HEK293 (cell line): Measurements from ENCODE around the gene MBNL2.

Experiments used
- CTCF ChIA-PET: fragments of 350-600 bp; formaldehyde crosslinking; extraction: SDS; loops from one replicate; lab custom pipeline; 2021; ENCODE audit warnings: antibody characterized with exemption; lab: Yijun Ruan, JAX
- POLR2A ChIA-PET: fragments of 300-600 bp; formaldehyde crosslinking; extraction: SDS; loops from one replicate; lab custom pipeline; 2020; ENCODE audit warnings: antibody characterized with exemption, inconsistent platforms; lab: Yijun Ruan, JAX
- H3K27ac ChIP-seq: fragments of 200-500 bp; sonication (Bioruptor generic); 2 replicates; pipeline ENCODE4 v1.5.1; 2014; ENCODE audit warnings: low read depth, low read length, control low read depth, inconsistent platforms; ENCODE audit errors: extremely low read depth
- H3K36me3 ChIP-seq, 2 experiments: fragments of 200-500 bp in 1 of 2; sonication (Bioruptor generic) in 1 of 2; 1 replicate in 1 of 2; 2 replicates in 1 of 2; pipeline ENCODE4 v1.5.1; 2014 to 2017; ENCODE audit warnings: inconsistent platforms in 2 of 2, low read length in 2 of 2; ENCODE audit not compliant: control insufficient read depth in 2 of 2, insufficient read depth in 1 of 2
- H3K4me1 ChIP-seq: fragments of 200-500 bp; sonication (Bioruptor generic); 2 replicates; pipeline ENCODE4 v1.5.1; 2014; ENCODE audit warnings: mild to moderate bottlenecking, low read length, inconsistent platforms; ENCODE audit not compliant: control insufficient read depth, insufficient read depth
- H3K4me3 ChIP-seq: 2 replicates; pipeline ENCODE4 v1.5.1; 2011; ENCODE audit warnings: low read depth, mild to moderate bottlenecking, control low read depth, low read length, moderate library complexity
- H3K9me3 ChIP-seq: fragments of 200-500 bp; sonication (Bioruptor generic); 2 replicates; pipeline ENCODE4 v1.5.1; 2014; ENCODE audit warnings: low read depth, low read length, inconsistent platforms; ENCODE audit not compliant: control insufficient read depth, insufficient read depth
- GLI2 ChIP-seq: fragments of 450-650 bp; formaldehyde crosslinking; IDR thresholded peaks from 2 replicates; pipeline ENCODE4; 2017; ENCODE audit warnings: missing biosample characterization, missing genetic modification characterization, low read depth, borderline replicate concordance
- GLI4 ChIP-seq: fragments of 450-650 bp; formaldehyde crosslinking; IDR thresholded peaks from 2 replicates; pipeline ENCODE4 v1.5.1; 2016; ENCODE audit warnings: missing biosample characterization, missing genetic modification characterization
- HOXD13 ChIP-seq: sonication (generic); formaldehyde crosslinking; IDR thresholded peaks from 2 replicates; pipeline ENCODE4 v1.8.0; 2022; ENCODE audit warnings: missing genetic modification reagents, borderline replicate concordance
- IKZF3 ChIP-seq: fragments of 450-650 bp; IDR thresholded peaks from 2 replicates; pipeline ENCODE4 v1.5.0; 2018; ENCODE audit warnings: missing biosample characterization, mild to moderate bottlenecking, missing genetic modification characterization, moderate library complexity
- KLF17 ChIP-seq: fragments of 450-650 bp; formaldehyde crosslinking; IDR thresholded peaks from 2 replicates; pipeline ENCODE4 v1.5.1; 2016; ENCODE audit warnings: missing biosample characterization, missing genetic modification characterization
- ZBTB21 ChIP-seq: fragments of 450-650 bp; formaldehyde crosslinking; IDR thresholded peaks from 2 replicates; pipeline ENCODE4 v1.5.1; 2017; ENCODE audit warnings: missing biosample characterization, missing genetic modification characterization
- ZNF132 ChIP-seq: fragments of 450-650 bp; formaldehyde crosslinking; IDR thresholded peaks from 2 replicates; pipeline ENCODE4 v1.5.1; 2017; ENCODE audit warnings: missing biosample characterization, missing genetic modification characterization, borderline replicate concordance
- ZNF18 ChIP-seq: fragments of 450-650 bp; formaldehyde crosslinking; IDR thresholded peaks from 2 replicates; pipeline ENCODE4 v1.5.1; 2016; ENCODE audit warnings: missing biosample characterization, missing genetic modification characterization
- ZNF214 ChIP-seq: fragments of 450-650 bp; formaldehyde crosslinking; IDR thresholded peaks from 2 replicates; pipeline ENCODE4 v1.5.1; 2017; ENCODE audit warnings: missing biosample characterization, mild to moderate bottlenecking, missing genetic modification characterization, borderline replicate concordance
- ZNF280C ChIP-seq: fragments of 450-650 bp; formaldehyde crosslinking; IDR thresholded peaks from 2 replicates; pipeline ENCODE4 v1.5.1; 2016; ENCODE audit warnings: missing biosample characterization, missing genetic modification characterization
- ZNF521 ChIP-seq: fragments of 450-650 bp; formaldehyde crosslinking; IDR thresholded peaks from 2 replicates; pipeline ENCODE4 v1.5.1; 2017; ENCODE audit warnings: missing biosample characterization, mild to moderate bottlenecking, missing genetic modification characterization
- ZNF561 ChIP-seq: fragments of 450-650 bp; IDR thresholded peaks from 2 replicates; pipeline ENCODE4 v1.5.1; 2018; ENCODE audit warnings: missing biosample characterization, missing genetic modification characterization, borderline replicate concordance
- ZNF747 ChIP-seq: fragments of 450-650 bp; formaldehyde crosslinking; IDR thresholded peaks from 2 replicates; pipeline ENCODE4 v1.5.1; 2016; ENCODE audit warnings: missing biosample characterization, missing genetic modification characterization
- ZNF776 ChIP-seq: fragments of 450-650 bp; formaldehyde crosslinking; IDR thresholded peaks from 2 replicates; pipeline ENCODE4 v1.5.0; 2017; ENCODE audit warnings: missing biosample characterization, missing genetic modification characterization, borderline replicate concordance
- ZSCAN16 ChIP-seq: fragments of 450-650 bp; formaldehyde crosslinking; IDR thresholded peaks from 2 replicates; pipeline ENCODE4 v1.5.1; 2016; ENCODE audit warnings: missing biosample characterization, missing genetic modification characterization
- ZSCAN30 ChIP-seq: fragments of 450-650 bp; IDR thresholded peaks from 2 replicates; pipeline ENCODE4 v1.5.1; 2018; ENCODE audit warnings: missing biosample characterization, mild to moderate bottlenecking, missing genetic modification characterization, moderate library complexity
- ZSCAN4 ChIP-seq: fragments of 450-650 bp; formaldehyde crosslinking; IDR thresholded peaks from 2 replicates; pipeline ENCODE4 v1.5.1; 2017; ENCODE audit warnings: missing biosample characterization, missing genetic modification characterization
- TF ChIP-seq, protein P1 (sequence below): sonication (generic); formaldehyde crosslinking; IDR thresholded peaks from 2 replicates; pipeline ENCODE4 v1.8.1; 2022; ENCODE audit warnings: mild to moderate bottlenecking, moderate library complexity, missing genetic modification reagents

Gene MBNL2

DNA sequence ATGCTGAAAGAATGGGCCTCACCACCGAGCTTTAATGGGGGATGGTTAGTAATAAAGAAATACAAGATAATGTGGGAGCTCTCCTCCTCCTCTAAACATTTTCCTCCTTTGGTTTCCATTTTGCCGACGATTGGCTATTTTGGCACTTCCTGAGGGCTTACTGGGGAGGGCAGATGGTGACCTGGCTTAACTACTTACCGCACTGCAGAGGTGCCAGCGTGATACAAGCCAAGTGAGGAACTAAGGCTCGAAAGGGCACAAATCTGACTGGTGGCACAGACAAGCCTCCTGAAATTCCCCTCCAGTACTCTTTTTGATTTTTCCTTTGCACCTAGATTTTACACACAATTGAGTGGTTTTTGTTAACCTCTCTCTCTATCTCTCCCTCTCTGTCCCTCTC lies 158.6 kb downstream of the MBNL2 start:
- ChIA-PET POLR2A (no interaction called here), CTCF (interaction anchor here (0.5 kb wide), 1 partner anchor 320 kb away, joined by 4 read pairs; no protein-coding TSS in a partner anchor)
- no peak overlapping the region for H3K27ac ChIP-seq

GRCh38 chr13:97381189-97381588 lies 159.1 kb downstream of the MBNL2 start:
- no peaks in the 10 kb centered on the region for H3K9me3 ChIP-seq
- CTCF ChIA-PET = no interaction called here
- H3K4me1 ChIP-seq = no peaks in the 10 kb centered on the region
- H3K27ac ChIP-seq = no peak overlapping the region
- H3K36me3 ChIP-seq = no peaks in the 10 kb centered on the region
- no peak overlapping the region for H3K4me3 ChIP-seq
- POLR2A ChIA-PET = no interaction called here
- TF ChIP-seq ZSCAN16 (tag by site-specific recombination) (no peak), ZNF214 (tag by site-specific recombination) (no peak)
- TF ChIP-seq, protein P1, sequence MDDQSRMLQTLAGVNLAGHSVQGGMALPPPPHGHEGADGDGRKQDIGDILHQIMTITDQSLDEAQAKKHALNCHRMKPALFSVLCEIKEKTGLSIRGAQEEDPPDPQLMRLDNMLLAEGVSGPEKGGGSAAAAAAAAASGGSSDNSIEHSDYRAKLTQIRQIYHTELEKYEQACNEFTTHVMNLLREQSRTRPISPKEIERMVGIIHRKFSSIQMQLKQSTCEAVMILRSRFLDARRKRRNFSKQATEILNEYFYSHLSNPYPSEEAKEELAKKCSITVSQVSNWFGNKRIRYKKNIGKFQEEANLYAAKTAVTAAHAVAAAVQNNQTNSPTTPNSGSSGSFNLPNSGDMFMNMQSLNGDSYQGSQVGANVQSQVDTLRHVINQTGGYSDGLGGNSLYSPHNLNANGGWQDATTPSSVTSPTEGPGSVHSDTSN = no peak

More for the DNA sequence above, 158.6 kb downstream of the MBNL2 start:
- Histone ChIP-seq H3K4me1 (no peaks in the 10 kb centered on the region), H3K9me3 (no peaks in the 10 kb centered on the region), H3K4me3 (no peak overlapping the region), H3K36me3 (no peaks in the 10 kb centered on the region)
- TF ChIP-seq ZBTB21 (tag by site-specific recombination) = no peak
- no peak for TF ChIP-seq ZNF747 (tag by site-specific recombination)
- no peak for TF ChIP-seq ZNF280C (tag by site-specific recombination)
- no peak for TF ChIP-seq GLI4
- TF ChIP-seq KLF17 = no peak
- TF ChIP-seq ZNF132 (tag by site-specific recombination) = no peak
- TF ChIP-seq ZSCAN30 (tag by site-specific recombination) = no peak
- TF ChIP-seq ZNF561 = no peak
- TF ChIP-seq ZNF776 = no peak
- no peak for TF ChIP-seq ZNF521
- no peak for TF ChIP-seq ZNF18 (tag by site-specific recombination)
- no peak for TF ChIP-seq IKZF3 (tag by site-specific recombination)
- TF ChIP-seq HOXD13 (CRISPR knock-in tag) = no peak
- no peak for TF ChIP-seq ZSCAN4
- no peak for TF ChIP-seq GLI2 (tag by site-specific recombination)
